Smooth muscle cell (in vitro differentiated cells): ENCODE measurements around the gene HECTD2. TPM values are rescaled to one million over a fixed set of nuclear protein-coding genes. Genes with fewer than 3 reads are reported as not detected.

Source experiments
- DNase-seq: peaks from one replicate; lab custom pipeline; 2025; ENCODE audit not compliant: unreplicated experiment; lab: John Stamatoyannopoulos, UW
- H2AFZ ChIP-seq: fragments of 200-600 bp; sonication (generic); 2 replicates; pipeline ENCODE4 v1.6.0; 2016; ENCODE audit warnings: antibody characterized with exemption, low read depth, mild to moderate bottlenecking
- H3F3A ChIP-seq: fragments of 200-600 bp; sonication (generic); 2 replicates; pipeline ENCODE4 v1.6.0; 2017; ENCODE audit warnings: antibody characterized with exemption, low read depth
- H3K27ac ChIP-seq: fragments of 200-600 bp; sonication (generic); 2 replicates; pipeline ENCODE4 v1.5.1; 2016; ENCODE audit warnings: low read depth, mild to moderate bottlenecking
- H3K27me3 ChIP-seq: fragments of 200-600 bp; sonication (generic); 2 replicates; pipeline ENCODE4 v1.6.1; 2016; ENCODE audit warnings: low read depth, mild to moderate bottlenecking
- H3K36me3 ChIP-seq: fragments of 200-600 bp; sonication (generic); 2 replicates; pipeline ENCODE4 v1.5.1; 2016; ENCODE audit warnings: low read depth
- H3K4me1 ChIP-seq: fragments of 200-600 bp; sonication (generic); 2 replicates; pipeline ENCODE4 v1.5.1; 2016; ENCODE audit warnings: low read depth
- H3K4me2 ChIP-seq: fragments of 200-600 bp; sonication (generic); 2 replicates; pipeline ENCODE4 v1.6.0; 2016; ENCODE audit warnings: mild to moderate bottlenecking
- H3K4me3 ChIP-seq: fragments of 200-600 bp; sonication (generic); 2 replicates; pipeline ENCODE4 v1.5.1; 2016; ENCODE audit warnings: mild to moderate bottlenecking
- H3K79me2 ChIP-seq: fragments of 200-600 bp; sonication (generic); 2 replicates; pipeline ENCODE4 v1.6.0; 2016; ENCODE audit warnings: low read depth, mild to moderate bottlenecking
- H3K9ac ChIP-seq: fragments of 200-600 bp; sonication (generic); 2 replicates; pipeline ENCODE4 v1.6.0; 2016; ENCODE audit warnings: low read depth
- H3K9me3 ChIP-seq: fragments of 200-600 bp; sonication (generic); replicated peaks from 2 replicates; pipeline ENCODE4 v1.5.1; 2016; ENCODE audit warnings: low read depth
- H4K20me1 ChIP-seq: fragments of 200-600 bp; sonication (generic); 2 replicates; pipeline ENCODE4 v1.6.0; 2016; ENCODE audit warnings: low read depth
- CTCF ChIP-seq: fragments of 200-600 bp; sonication (generic); IDR thresholded peaks from 2 replicates; pipeline ENCODE4 v1.5.1; 2017; ENCODE audit warnings: borderline replicate concordance, mild to moderate bottlenecking, antibody characterized with exemption; ENCODE audit not compliant: insufficient read depth, poor library complexity, severe bottlenecking
- WGBS: methylation state at CpG from one replicate; pipeline ENCODE4 v1.1.7; 2016; ENCODE audit warnings: low lambda C conversion rate; 5-methylcytosine and 5-hydroxymethylcytosine counted together
- polyA plus RNA-seq: library from polyadenylated mRNA; unstranded; fragments of >200 nt; fragmentation: Nextera tagmentation; extraction: Ambion mirVana; gene quantifications from 2 replicates; pipeline ENCODE4 v1.2.1, GENCODE V29; 2016
- total RNA-seq: library from RNA; depleted of rRNA; stranded (reverse); fragments of >200 nt; gene quantifications from 2 replicates; pipeline ENCODE4 v1.2.3, GENCODE V29; 2014

Gene HECTD2
- total and polyA plus RNA-seq, 2 experiments from 2014 or later: 4.4 to 12.7 TPM

GRCh38 chr10:91551856-91552255 is 141.7 kb downstream of the HECTD2 start:
- H3K4me2 ChIP-seq: peak overlapping the region; percentile 37
- H3K36me3 ChIP-seq: no peaks in the 10 kb centered on the region
- no peaks in the 10 kb centered on the region for H3K4me1 ChIP-seq
- H3K9ac ChIP-seq: no peak overlapping the region
- H3K27me3 ChIP-seq: no peaks in the 10 kb centered on the region
- peak overlapping the region; percentile 34 for H2AFZ ChIP-seq
- H3F3A ChIP-seq: no peaks in the 10 kb centered on the region
- no peak overlapping the region for H3K4me3 ChIP-seq
- H3K79me2 ChIP-seq: no peaks in the 10 kb centered on the region
- WGBS: 50% methylated on average over 8 of the region's 8 CpGs
- H3K27ac ChIP-seq: no peak overlapping the region
- H3K9me3 ChIP-seq: no peaks in the 10 kb centered on the region
- H4K20me1 ChIP-seq: no peaks in the 10 kb centered on the region
- peak; percentile 19 for DNase-seq
- TF ChIP-seq CTCF: peak; percentile 75

GRCh38 chr10:91552274-91553095 is 142.3 kb downstream of the HECTD2 start:
- Histone ChIP-seq H3K4me1 (no peaks in the 10 kb centered on the region), H3K79me2 (no peaks in the 10 kb centered on the region), H3F3A (no peaks in the 10 kb centered on the region), H3K4me2 (peak overlapping the region; percentile 37), H2AFZ (peak overlapping the region; percentile 34), H3K27ac (no peak overlapping the region), H3K36me3 (no peaks in the 10 kb centered on the region), H4K20me1 (no peaks in the 10 kb centered on the region), H3K27me3 (no peaks in the 10 kb centered on the region), H3K9ac (no peak overlapping the region), H3K9me3 (no peaks in the 10 kb centered on the region), H3K4me3 (no peak overlapping the region)
- TF ChIP-seq CTCF: peak; percentile 38
- 93% methylated on average over 11 of the region's 11 CpGs for WGBS
- no peak for DNase-seq

GRCh38 chr10:91555455-91555854 is 145.3 kb downstream of the HECTD2 start:
- H3K9ac ChIP-seq: no peak overlapping the region
- H3K4me3 ChIP-seq: no peak overlapping the region
- H3K36me3 ChIP-seq: no peaks in the 10 kb centered on the region
- H3K9me3 ChIP-seq: no peaks in the 10 kb centered on the region
- no peak for TF ChIP-seq CTCF
- no peak overlapping the region for H2AFZ ChIP-seq
- no peaks in the 10 kb centered on the region for H3F3A ChIP-seq
- H3K27me3 ChIP-seq: no peaks in the 10 kb centered on the region
- H4K20me1 ChIP-seq: no peaks in the 10 kb centered on the region
- no peak for DNase-seq
- no peak overlapping the region for H3K27ac ChIP-seq
- no peaks in the 10 kb centered on the region for H3K4me1 ChIP-seq
- no peaks in the 10 kb centered on the region for H3K79me2 ChIP-seq
- H3K4me2 ChIP-seq: no peak overlapping the region
